ENCODE measurements around the gene HTRA3.

Gene HTRA3

GRCh38 chr4:8280876-8281440 lies 11.4 kb downstream of the HTRA3 start:
- DNase-seq (ENCODE audit: low read depth) = no peak

GRCh38 chr4:8281519-8282133 lies 12.1 kb downstream of the HTRA3 start:
- no peak for DNase-seq (ENCODE audit: low read depth)

GRCh38 chr4:8282134-8282641 lies 12.6 kb downstream of the HTRA3 start:
- DNase-seq (ENCODE audit: low read depth) = no peak

GRCh38 chr4:8282742-8283141 lies 13.2 kb downstream of the HTRA3 start:
- no peak for DNase-seq (ENCODE audit: low read depth)

- no peak for DNase-seq (ENCODE audit: low read depth)
Measured at GRCh38 chr4:8283161-8283560, 13.6 kb downstream of the HTRA3 start.

- no peak for DNase-seq (ENCODE audit: low read depth)
Measured at GRCh38 chr4:8283631-8284121, 14.1 kb downstream of the HTRA3 start.

GRCh38 chr4:8284391-8284790 lies 14.8 kb downstream of the HTRA3 start:
- DNase-seq (ENCODE audit: low read depth) = no peak

GRCh38 chr4:8285143-8285975 lies 15.8 kb downstream of the HTRA3 start:
- no peak for DNase-seq (ENCODE audit: low read depth)

GRCh38 chr4:8285976-8286718 lies 16.6 kb downstream of the HTRA3 start:
- no peak for DNase-seq (ENCODE audit: low read depth)

GRCh38 chr4:8286719-8287342 lies 17.3 kb downstream of the HTRA3 start:
- DNase-seq (ENCODE audit: low read depth) = no peak

GRCh38 chr4:8287343-8288280 lies 18.1 kb downstream of the HTRA3 start:
- DNase-seq (ENCODE audit: low read depth) = no peak

- no peak for DNase-seq (ENCODE audit: low read depth)
Measured at GRCh38 chr4:8289151-8289750, 19.7 kb downstream of the HTRA3 start.

- DNase-seq (ENCODE audit: low read depth) = no peak
Measured at GRCh38 chr4:8289956-8290700, 20.6 kb downstream of the HTRA3 start.

GRCh38 chr4:8290701-8290970 lies 21.1 kb downstream of the HTRA3 start:
- DNase-seq (ENCODE audit: low read depth) = no peak

- no peak for DNase-seq (ENCODE audit: low read depth)
Measured at GRCh38 chr4:8291036-8291682, 21.6 kb downstream of the HTRA3 start.

- no peak for DNase-seq (ENCODE audit: low read depth)
Measured at GRCh38 chr4:8291701-8292477, 22.3 kb downstream of the HTRA3 start.

GRCh38 chr4:8292478-8293107 lies 23.0 kb downstream of the HTRA3 start:
- DNase-seq (ENCODE audit: low read depth) = no peak
